Neural progenitor cell (in vitro differentiated cells): ENCODE measurements around the gene ERC1.

Experiments used
- EZH2phosphoT487 ChIP-seq: fragments of 200-600 bp; sonication (generic); IDR thresholded peaks from 2 replicates; pipeline ENCODE4 v1.6.1; 2017; ENCODE audit warnings: antibody characterized with exemption
- TF ChIP-seq, protein P1 (sequence below): fragments of 200-600 bp; sonication (generic); IDR thresholded peaks from 2 replicates; pipeline ENCODE4 v1.5.1; 2017; ENCODE audit warnings: antibody characterized with exemption, mild to moderate bottlenecking

- TF ChIP-seq, protein P1, sequence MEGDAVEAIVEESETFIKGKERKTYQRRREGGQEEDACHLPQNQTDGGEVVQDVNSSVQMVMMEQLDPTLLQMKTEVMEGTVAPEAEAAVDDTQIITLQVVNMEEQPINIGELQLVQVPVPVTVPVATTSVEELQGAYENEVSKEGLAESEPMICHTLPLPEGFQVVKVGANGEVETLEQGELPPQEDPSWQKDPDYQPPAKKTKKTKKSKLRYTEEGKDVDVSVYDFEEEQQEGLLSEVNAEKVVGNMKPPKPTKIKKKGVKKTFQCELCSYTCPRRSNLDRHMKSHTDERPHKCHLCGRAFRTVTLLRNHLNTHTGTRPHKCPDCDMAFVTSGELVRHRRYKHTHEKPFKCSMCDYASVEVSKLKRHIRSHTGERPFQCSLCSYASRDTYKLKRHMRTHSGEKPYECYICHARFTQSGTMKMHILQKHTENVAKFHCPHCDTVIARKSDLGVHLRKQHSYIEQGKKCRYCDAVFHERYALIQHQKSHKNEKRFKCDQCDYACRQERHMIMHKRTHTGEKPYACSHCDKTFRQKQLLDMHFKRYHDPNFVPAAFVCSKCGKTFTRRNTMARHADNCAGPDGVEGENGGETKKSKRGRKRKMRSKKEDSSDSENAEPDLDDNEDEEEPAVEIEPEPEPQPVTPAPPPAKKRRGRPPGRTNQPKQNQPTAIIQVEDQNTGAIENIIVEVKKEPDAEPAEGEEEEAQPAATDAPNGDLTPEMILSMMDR: no peak
- TF ChIP-seq EZH2phosphoT487: no peak
These were observed 131.8 kb downstream of the ERC1 start for GRCh38 chr12:1122786-1123185.
